H9 (cell line): Measurements from ENCODE around the gene DDX20. TPM values are rescaled to one million over a fixed set of nuclear protein-coding genes. Genes with fewer than 3 reads are reported as not detected.

Source experiments
- DNase-seq: peaks from one replicate; pipeline ENCODE4 v3.0.0-alpha.2; 2017
- H2AFZ ChIP-seq: one replicate; pipeline ENCODE4 v1.6.1; 2013; ENCODE audit warnings: mild to moderate bottlenecking, low read length, control low read depth, moderate library complexity
- H2AK5ac ChIP-seq: 2 replicates; pipeline ENCODE4 v1.6.1; 2013; ENCODE audit warnings: low read length, control low read depth, mixed read lengths; ENCODE audit not compliant: insufficient read length
- H2BK120ac ChIP-seq: one replicate; pipeline ENCODE4 v1.6.1; 2013; ENCODE audit warnings: low read depth, mild to moderate bottlenecking, low read length, control low read depth, inconsistent platforms; ENCODE audit not compliant: poor library complexity, severe bottlenecking
- H2BK12ac ChIP-seq: 2 replicates; pipeline ENCODE4 v1.6.1; 2013; ENCODE audit warnings: low read length, control low read depth, mixed read lengths, low read depth; ENCODE audit not compliant: insufficient read length
- H2BK15ac ChIP-seq: 2 replicates; pipeline ENCODE4 v1.6.1; 2013; ENCODE audit warnings: low read depth, low read length, control low read depth
- H2BK20ac ChIP-seq: one replicate; pipeline ENCODE4 v1.6.1; 2013; ENCODE audit warnings: low read depth, mild to moderate bottlenecking, low read length, control low read depth, inconsistent platforms; ENCODE audit not compliant: poor library complexity, severe bottlenecking
- H2BK5ac ChIP-seq: 2 replicates; pipeline ENCODE4 v1.6.1; 2013; ENCODE audit warnings: low read length, control low read depth, mixed read lengths; ENCODE audit not compliant: insufficient read length
- H3K14ac ChIP-seq: 2 replicates; pipeline ENCODE4 v1.6.1; 2013; ENCODE audit warnings: low read length, control low read depth; ENCODE audit not compliant: insufficient read depth
- H3K18ac ChIP-seq: 2 replicates; pipeline ENCODE4 v1.6.1; 2013; ENCODE audit warnings: low read depth, mild to moderate bottlenecking, mixed read lengths, low read length, control low read depth; ENCODE audit not compliant: insufficient read length
- H3K23ac ChIP-seq: 2 replicates; pipeline ENCODE4 v1.6.1; 2013; ENCODE audit warnings: low read length, control low read depth, mixed read lengths, low read depth; ENCODE audit not compliant: insufficient read length
- H3K23me2 ChIP-seq: 2 replicates; pipeline ENCODE4 v1.6.1; 2013; ENCODE audit warnings: low read depth, mild to moderate bottlenecking, mixed read lengths, low read length, control low read depth; ENCODE audit not compliant: insufficient read length, poor library complexity, severe bottlenecking
- H3K27ac ChIP-seq: 2 replicates; pipeline ENCODE4 v1.5.1; 2013; ENCODE audit warnings: low read length, control low read depth, mixed read lengths, low read depth; ENCODE audit not compliant: insufficient read length
- H3K27me3 ChIP-seq: 2 replicates; pipeline ENCODE4 v1.6.1; 2013; ENCODE audit warnings: low read length, control low read depth, inconsistent platforms; ENCODE audit not compliant: insufficient read depth
- H3K4ac ChIP-seq: 2 replicates; pipeline ENCODE4 v1.6.1; 2013; ENCODE audit warnings: low read depth, mild to moderate bottlenecking, control low read depth, inconsistent platforms, low read length, moderate library complexity
- H3K4me1 ChIP-seq: 2 replicates; pipeline ENCODE4 v1.6.1; 2013; ENCODE audit warnings: low read length, control low read depth, inconsistent platforms; ENCODE audit not compliant: insufficient read depth
- H3K4me2 ChIP-seq: 2 replicates; pipeline ENCODE4 v1.6.1; 2013; ENCODE audit warnings: low read length, control low read depth, mixed read lengths; ENCODE audit not compliant: insufficient read length, insufficient read depth
- H3K56ac ChIP-seq: 2 replicates; pipeline ENCODE4 v1.6.1; 2013; ENCODE audit warnings: low read depth, mild to moderate bottlenecking, mixed read lengths, low read length, control low read depth; ENCODE audit not compliant: insufficient read length
- H3K79me1 ChIP-seq: 2 replicates; pipeline ENCODE4 v1.6.1; 2013; ENCODE audit warnings: low read depth, mild to moderate bottlenecking, moderate library complexity, low read length, control low read depth, inconsistent platforms; ENCODE audit not compliant: insufficient read depth, poor library complexity, severe bottlenecking
- H3K79me2 ChIP-seq: 2 replicates; pipeline ENCODE4 v1.6.1; 2013; ENCODE audit warnings: low read length, control low read depth, inconsistent platforms; ENCODE audit not compliant: insufficient read depth
- H3K9ac ChIP-seq: 2 replicates; pipeline ENCODE4 v1.6.1; 2013; ENCODE audit warnings: low read length, control low read depth, mixed read lengths; ENCODE audit not compliant: insufficient read length; ENCODE audit errors: extremely low read depth
- H3K9me3 ChIP-seq: one replicate; pipeline ENCODE4 v1.6.1; 2013; ENCODE audit warnings: low read depth, low read length, inconsistent platforms; ENCODE audit not compliant: control insufficient read depth
- H3T11ph ChIP-seq: one replicate; pipeline ENCODE4 v1.6.1; 2013; ENCODE audit warnings: mild to moderate bottlenecking, low read length, control low read depth, inconsistent platforms
- H4K20me1 ChIP-seq: one replicate; pipeline ENCODE4 v1.6.1; 2013; ENCODE audit not compliant: control insufficient read depth, insufficient read length, insufficient read depth
- H4K5ac ChIP-seq: 2 replicates; pipeline ENCODE4 v1.6.1; 2013; ENCODE audit warnings: low read depth, mild to moderate bottlenecking, mixed read lengths, low read length, control low read depth; ENCODE audit not compliant: insufficient read length
- H4K8ac ChIP-seq: replicated peaks from 2 replicates; pipeline ENCODE4 v1.6.1; 2013; ENCODE audit warnings: low read length, control low read depth, mixed read lengths, low read depth; ENCODE audit not compliant: insufficient read length
- H4K91ac ChIP-seq: 2 replicates; pipeline ENCODE4 v1.6.1; 2013; ENCODE audit warnings: low read depth, mild to moderate bottlenecking, moderate library complexity, mixed read lengths, low read length, control low read depth; ENCODE audit not compliant: insufficient read length
- H3K27ac Mint-ChIP-seq, 3 experiments: 2 replicates in 2 of 3; 3 replicates in 1 of 3; pipeline ENCODE4 v1.8.0; 2020 to 2021; ENCODE audit warnings: mixed read lengths in 3 of 3, mild to moderate bottlenecking in 1 of 3, moderate library complexity in 1 of 3
- H3K27me3 Mint-ChIP-seq: 2 replicates; pipeline ENCODE4 v1.8.0; 2021; ENCODE audit warnings: low read depth, mild to moderate bottlenecking, moderate library complexity, mixed read lengths
- H3K36me3 Mint-ChIP-seq, 3 experiments: 2 replicates in 2 of 3; 3 replicates in 1 of 3; pipeline ENCODE4 v1.8.0; 2020 to 2021; ENCODE audit warnings: low read depth in 3 of 3, mixed read lengths in 3 of 3; ENCODE audit not compliant: insufficient read depth in 1 of 3
- H3K4me1 Mint-ChIP-seq, 2 experiments: 2 replicates each; pipeline ENCODE4 v1.8.0; 2020; ENCODE audit warnings: mixed read lengths in 2 of 2
- H3K4me3 Mint-ChIP-seq, 2 experiments: 2 replicates in 1 of 2; 3 replicates in 1 of 2; pipeline ENCODE4 v1.8.0; 2020 to 2021; ENCODE audit warnings: mild to moderate bottlenecking in 2 of 2, mixed read lengths in 2 of 2, moderate library complexity in 1 of 2
- H3K9me3 Mint-ChIP-seq, 2 experiments: 2 replicates in 1 of 2; 3 replicates in 1 of 2; pipeline ENCODE4 v1.8.0; 2020; ENCODE audit warnings: mild to moderate bottlenecking in 2 of 2, mixed read lengths in 2 of 2, moderate library complexity in 1 of 2
- CTCF ChIP-seq: fragments of 200-600 bp; sonication (generic); conservative IDR thresholded peaks from 3 replicates; pipeline ENCODE4 v1.8.0; 2021; ENCODE audit warnings: antibody characterized with exemption, mild to moderate bottlenecking
- WGBS: extraction: QIAGEN DNeasy Blood & Tissue Kit; methylation state at CpG from one replicate; pipeline ENCODE4 v1.1.7; 2013; ENCODE audit warnings: missing lambda C conversion rate, low lambda C conversion rate, mixed read lengths; ENCODE audit not compliant: insufficient read length; ENCODE audit errors: extremely low coverage; 5-methylcytosine and 5-hydroxymethylcytosine counted together
- total RNA-seq: library from RNA; stranded (reverse); gene quantifications from 2 replicates; pipeline ENCODE4 v1.2.1, GENCODE V29; 2021

The DDX20 gene
- total RNA-seq, 1 experiment from 2014 or later, result 38.3 TPM

DNA sequence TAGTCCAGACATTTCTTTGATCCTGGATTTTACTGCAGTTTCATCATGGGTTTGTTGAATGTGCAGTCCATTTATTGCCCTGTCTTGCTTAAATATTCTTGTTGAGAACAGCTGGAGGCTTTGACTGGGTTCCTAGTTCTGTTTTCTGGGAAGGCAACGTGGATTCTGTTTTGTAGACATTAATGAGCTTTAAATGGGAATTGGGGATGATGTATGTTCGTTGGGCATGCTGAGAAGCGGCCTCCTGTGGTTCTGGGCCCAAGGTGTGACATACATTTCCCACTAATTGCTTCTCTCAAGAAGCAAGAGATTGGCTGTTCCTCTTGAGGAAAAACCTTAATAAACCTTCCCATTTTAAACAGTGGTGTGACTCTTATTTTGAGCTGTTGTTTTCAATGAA is 39.4 kb upstream of the DDX20 start:
- WGBS, result no CpG with 5 or more reads among the region's 3 CpGs
- no peak overlapping the region for H3K18ac ChIP-seq
- H3K27me3 ChIP-seq, result no peaks in the 10 kb centered on the region
- H2BK12ac ChIP-seq, result no peak overlapping the region
- Mint-ChIP-seq H3K27me3 (no peaks in the 10 kb centered on the region), H3K4me1 (peaks cover 15 to 16% of the 10 kb centered on the region in 2 experiments), H3K4me3 (no peak overlapping the region), H3K27ac (no peak overlapping the region), H3K36me3 (peaks cover 0 to 2% (median 0%) of the 10 kb centered on the region in 3 experiments; a peak in 1 of 7 replicates), H3K9me3 (no peaks in the 10 kb centered on the region)
- H3K9ac ChIP-seq, result no peak overlapping the region
- H2BK15ac ChIP-seq, result no peak overlapping the region
- H3K4me2 ChIP-seq, result no peak overlapping the region
- no peak for DNase-seq
- H3K56ac ChIP-seq, result no peak overlapping the region
- no peaks in the 10 kb centered on the region for H3K9me3 ChIP-seq
- no peak overlapping the region for H4K5ac ChIP-seq
- no peak overlapping the region for H2AFZ ChIP-seq
- H3K27ac ChIP-seq, result no peak overlapping the region
- no peaks in the 10 kb centered on the region for H3K23me2 ChIP-seq
- no peak overlapping the region for H2BK120ac ChIP-seq
- no peak overlapping the region for H2BK20ac ChIP-seq
- H3K4ac ChIP-seq, result no peak overlapping the region
- no peak overlapping the region for H3K14ac ChIP-seq
- H4K8ac ChIP-seq, result no peak overlapping the region
- H3T11ph ChIP-seq, result no peak overlapping the region
- no peaks in the 10 kb centered on the region for H3K79me1 ChIP-seq
- no peak overlapping the region for H4K91ac ChIP-seq
- H4K20me1 ChIP-seq, result no peaks in the 10 kb centered on the region
- no peak overlapping the region for H3K23ac ChIP-seq
- no peak overlapping the region for H2AK5ac ChIP-seq
- H3K4me1 ChIP-seq, result peaks cover 9% of the 10 kb centered on the region; the same call in 1 of the 2 replicates
- TF ChIP-seq CTCF, result no peak
- H2BK5ac ChIP-seq, result no peak overlapping the region
- no peaks in the 10 kb centered on the region for H3K79me2 ChIP-seq
